ENCODE results near the gene GDF3.

GDF3 gene

GRCh38 chr12:7668171-7668570, 27.4 kb downstream of the GDF3 start:
- DNase-seq (ENCODE audit: low spot score) = no peak
- TF ChIP-seq CTCF (IDR thresholded peaks at IDR 0.05; ENCODE audit: borderline replicate concordance, control extremely low read depth, extremely low read depth, insufficient read depth, missing control alignments) = no peak
- in situ Hi-C loops (cut with MboI; ENCODE audit: low sequenced_read_pairs, unreplicated experiment) = no loop called here

GRCh38 chr12:7667125-7667524, 28.4 kb downstream of the GDF3 start:
- in situ Hi-C loops (cut with MboI; ENCODE audit: low sequenced_read_pairs, unreplicated experiment) = no loop called here
- DNase-seq (ENCODE audit: low spot score) = no peak
- TF ChIP-seq CTCF (IDR thresholded peaks at IDR 0.05; ENCODE audit: borderline replicate concordance, control extremely low read depth, extremely low read depth, insufficient read depth, missing control alignments) = no peak

GRCh38 chr12:7666595-7666994, 29.0 kb downstream of the GDF3 start:
- in situ Hi-C loops (cut with MboI; ENCODE audit: low sequenced_read_pairs, unreplicated experiment) = no loop called here
- no peak for DNase-seq (ENCODE audit: low spot score)
- no peak for TF ChIP-seq CTCF (IDR thresholded peaks at IDR 0.05; ENCODE audit: borderline replicate concordance, control extremely low read depth, extremely low read depth, insufficient read depth, missing control alignments)

GRCh38 chr12:7661741-7662140, 33.8 kb downstream of the GDF3 start:
- in situ Hi-C loops (cut with MboI; ENCODE audit: low sequenced_read_pairs, unreplicated experiment) = no loop called here

GRCh38 chr12:7656121-7656520, 39.5 kb downstream of the GDF3 start:
- TF ChIP-seq CTCF (IDR thresholded peaks at IDR 0.05; ENCODE audit: borderline replicate concordance, control extremely low read depth, extremely low read depth, insufficient read depth, missing control alignments) = no peak
- no peak for DNase-seq (ENCODE audit: low spot score)
- in situ Hi-C loops (cut with MboI; ENCODE audit: low sequenced_read_pairs, unreplicated experiment) = no loop called here

More at GRCh38 chr12:7661741-7662140, 33.8 kb downstream of the GDF3 start:
- DNase-seq (ENCODE audit: low spot score) = no peak
- TF ChIP-seq CTCF (IDR thresholded peaks at IDR 0.05; ENCODE audit: borderline replicate concordance, control extremely low read depth, extremely low read depth, insufficient read depth, missing control alignments) = no peak

GRCh38 chr12:7650091-7650490, 45.5 kb downstream of the GDF3 start:
- no peak for DNase-seq (ENCODE audit: low spot score)
- TF ChIP-seq CTCF (IDR thresholded peaks at IDR 0.05; ENCODE audit: borderline replicate concordance, control extremely low read depth, extremely low read depth, insufficient read depth, missing control alignments) = no peak
- in situ Hi-C loops (cut with MboI; ENCODE audit: low sequenced_read_pairs, unreplicated experiment) = no loop called here

- no peak for DNase-seq (ENCODE audit: low spot score)
- TF ChIP-seq CTCF (IDR thresholded peaks at IDR 0.05; ENCODE audit: borderline replicate concordance, control extremely low read depth, extremely low read depth, insufficient read depth, missing control alignments) = no peak
- in situ Hi-C loops (cut with MboI; ENCODE audit: low sequenced_read_pairs, unreplicated experiment) = no loop called here
Measured at GRCh38 chr12:7647071-7647470, 48.5 kb downstream of the GDF3 start.
